ENCODE data around the gene DLD. TPM values are rescaled to one million over a fixed set of nuclear protein-coding genes. Genes with fewer than 3 reads are reported as not detected.
A peak's percentile ranks its signal among the peaks of the same experiment; 100 is the strongest.

The DLD gene
- total and polyA plus RNA-seq, 4 donors, result 48.8 to 69.4 (median 53.8) TPM

GRCh38 chr7:107943018-107943417 lies 52.0 kb downstream of the DLD start:
- no peak overlapping the region for H3K4me3 ChIP-seq (ENCODE audit: low read length in 2 of 2)
- intact Hi-C loops (cut with DNase I), result loop anchor here in 1 of 2 donors (5.0 kb wide), 1 partner anchor 59 kb away; the partner anchor contains the start of gene LAMB1
- H3K27me3 ChIP-seq (ENCODE audit: control insufficient read depth in 1 of 2, insufficient read depth in 2 of 2, low read length in 1 of 2), result no peaks in the 10 kb centered on the region
- peaks cover 5 to 6% of the 10 kb centered on the region in 2 donors for H3K4me1 ChIP-seq (ENCODE audit: control insufficient read depth in 1 of 2, insufficient read depth in 2 of 2, low read length in 2 of 2)
- no peaks in the 10 kb centered on the region for H3K9me3 ChIP-seq (ENCODE audit: control insufficient read depth, low read length)
- no peak overlapping the region for H3K27ac ChIP-seq (ENCODE audit: low read depth in 1 of 2, low read length in 2 of 2)
- WGBS, 2 donors, result 56 to 70% methylated on average over 4 of the region's 4 CpGs
- ATAC-seq (ENCODE audit: low FRiP score) (no peak), DNase-seq (no peak)
- no peaks in the 10 kb centered on the region for H3K36me3 ChIP-seq (ENCODE audit: control insufficient read depth in 1 of 2, insufficient read depth in 2 of 2, low read length in 1 of 2)

- H3K4me1 ChIP-seq (ENCODE audit: control insufficient read depth in 1 of 2, insufficient read depth in 2 of 2, low read length in 2 of 2), result peaks cover 0 to 2% of the 10 kb centered on the region in 2 donors
- intact Hi-C loops (cut with DNase I), result loop anchor here in 1 of 2 donors (5.0 kb wide), 1 partner anchor 58 kb away; the partner anchor contains the start of gene LAMB1
- no peaks in the 10 kb centered on the region for H3K36me3 ChIP-seq (ENCODE audit: control insufficient read depth in 1 of 2, insufficient read depth in 2 of 2, low read length in 1 of 2)
- H3K27ac ChIP-seq (ENCODE audit: low read depth in 1 of 2, low read length in 2 of 2), result no peak overlapping the region
- no peaks in the 10 kb centered on the region for H3K27me3 ChIP-seq (ENCODE audit: control insufficient read depth in 1 of 2, insufficient read depth in 2 of 2, low read length in 1 of 2)
- H3K9me3 ChIP-seq (ENCODE audit: control insufficient read depth, low read length), result no peaks in the 10 kb centered on the region
- ATAC-seq (ENCODE audit: low FRiP score) (no peak), DNase-seq (no peak)
- H3K4me3 ChIP-seq (ENCODE audit: low read length in 2 of 2), result no peak overlapping the region
- 90 to 91% methylated on average over 3 of the region's 3 CpGs for WGBS, 2 donors
Observed at GRCh38 chr7:107944411-107945169, 53.6 kb downstream of the DLD start.

- 91 to 92% methylated on average over 2 of the region's 2 CpGs for WGBS, 2 donors
- Histone ChIP-seq H3K36me3 (ENCODE audit: control insufficient read depth in 1 of 2, insufficient read depth in 2 of 2, low read length in 1 of 2) (no peaks in the 10 kb centered on the region), H3K4me1 (ENCODE audit: control insufficient read depth in 1 of 2, insufficient read depth in 2 of 2, low read length in 2 of 2) (peaks cover 0 to 2% of the 10 kb centered on the region in 2 donors), H3K4me3 (ENCODE audit: low read length in 2 of 2) (no peak overlapping the region), H3K27me3 (ENCODE audit: control insufficient read depth in 1 of 2, insufficient read depth in 2 of 2, low read length in 1 of 2) (no peaks in the 10 kb centered on the region), H3K9me3 (ENCODE audit: control insufficient read depth, low read length) (no peaks in the 10 kb centered on the region), H3K27ac (ENCODE audit: low read depth in 1 of 2, low read length in 2 of 2) (no peak overlapping the region)
- intact Hi-C loops (cut with DNase I), result no loop called here
- DNase-seq, result no peak
- no peak for ATAC-seq (ENCODE audit: low FRiP score)
Observed at GRCh38 chr7:107945332-107945731, 54.3 kb downstream of the DLD start.

GRCh38 chr7:107946451-107946850 lies 55.5 kb downstream of the DLD start:
- Histone ChIP-seq H3K4me3 (ENCODE audit: low read length in 2 of 2) (no peak overlapping the region), H3K9me3 (ENCODE audit: control insufficient read depth, low read length) (no peaks in the 10 kb centered on the region), H3K27me3 (ENCODE audit: control insufficient read depth in 1 of 2, insufficient read depth in 2 of 2, low read length in 1 of 2) (no peaks in the 10 kb centered on the region), H3K27ac (ENCODE audit: low read depth in 1 of 2, low read length in 2 of 2) (peak overlapping the region in 1 of 2 donors; percentile 56), H3K36me3 (ENCODE audit: control insufficient read depth in 1 of 2, insufficient read depth in 2 of 2, low read length in 1 of 2) (no peaks in the 10 kb centered on the region), H3K4me1 (ENCODE audit: control insufficient read depth in 1 of 2, insufficient read depth in 2 of 2, low read length in 2 of 2) (peaks cover 0 to 2% of the 10 kb centered on the region in 2 donors)
- intact Hi-C loops (cut with DNase I), result no loop called here
- ATAC-seq (ENCODE audit: low FRiP score) (no peak), DNase-seq (no peak)
- WGBS, 2 donors, result 2 to 10% methylated on average over 2 of the region's 2 CpGs

- H3K27ac ChIP-seq (ENCODE audit: low read depth in 1 of 2, low read length in 2 of 2), result peak overlapping the region in 1 of 2 donors; percentile 56
- no peaks in the 10 kb centered on the region for H3K9me3 ChIP-seq (ENCODE audit: control insufficient read depth, low read length)
- intact Hi-C loops (cut with DNase I), result no loop called here
- no peak overlapping the region for H3K4me3 ChIP-seq (ENCODE audit: low read length in 2 of 2)
- no peaks in the 10 kb centered on the region for H3K27me3 ChIP-seq (ENCODE audit: control insufficient read depth in 1 of 2, insufficient read depth in 2 of 2, low read length in 1 of 2)
- DNase-seq, result no peak
- no peaks in the 10 kb centered on the region for H3K36me3 ChIP-seq (ENCODE audit: control insufficient read depth in 1 of 2, insufficient read depth in 2 of 2, low read length in 1 of 2)
- H3K4me1 ChIP-seq (ENCODE audit: control insufficient read depth in 1 of 2, insufficient read depth in 2 of 2, low read length in 2 of 2), result peaks cover 0 to 2% of the 10 kb centered on the region in 2 donors
- whole genome bisulfite sequencing, 2 donors, result 78 to 81% methylated on average over 6 of the region's 6 CpGs
- ATAC-seq (ENCODE audit: low FRiP score), result no peak
Observed at GRCh38 chr7:107946881-107947280, 55.9 kb downstream of the DLD start.

- 26 to 39% methylated on average over 7 of the region's 7 CpGs for whole genome bisulfite sequencing, 2 donors
- DNase-seq (no peak), ATAC-seq (ENCODE audit: low FRiP score) (peak; percentile 42)
- Histone ChIP-seq H3K9me3 (ENCODE audit: control insufficient read depth, low read length) (no peaks in the 10 kb centered on the region), H3K27ac (ENCODE audit: low read depth in 1 of 2, low read length in 2 of 2) (peak overlapping the region; percentile 66 to 88), H3K27me3 (ENCODE audit: control insufficient read depth in 1 of 2, insufficient read depth in 2 of 2, low read length in 1 of 2) (no peaks in the 10 kb centered on the region), H3K36me3 (ENCODE audit: control insufficient read depth in 1 of 2, insufficient read depth in 2 of 2, low read length in 1 of 2) (no peaks in the 10 kb centered on the region), H3K4me3 (ENCODE audit: low read length in 2 of 2) (no peak overlapping the region), H3K4me1 (ENCODE audit: control insufficient read depth in 1 of 2, insufficient read depth in 2 of 2, low read length in 2 of 2) (peaks cover 2 to 6% of the 10 kb centered on the region in 2 donors)
- intact Hi-C loops (cut with DNase I), result no loop called here
Observed at GRCh38 chr7:107948645-107949442, 57.9 kb downstream of the DLD start.

- 26 to 51% methylated on average over 1 of the region's 1 CpG for WGBS, 2 donors
- no peak overlapping the region for H3K4me3 ChIP-seq (ENCODE audit: low read length in 2 of 2)
- peaks cover 2 to 6% of the 10 kb centered on the region in 2 donors for H3K4me1 ChIP-seq (ENCODE audit: control insufficient read depth in 1 of 2, insufficient read depth in 2 of 2, low read length in 2 of 2)
Observed at GRCh38 chr7:107949443-107949935, 58.5 kb downstream of the DLD start.

GRCh38 chr7:107951172-107951787 lies 60.3 kb downstream of the DLD start:
- intact Hi-C loops (cut with DNase I), result no loop called here
- Histone ChIP-seq H3K4me1 (ENCODE audit: control insufficient read depth in 1 of 2, insufficient read depth in 2 of 2, low read length in 2 of 2) (peaks cover 2 to 6% of the 10 kb centered on the region in 2 donors), H3K36me3 (ENCODE audit: control insufficient read depth in 1 of 2, insufficient read depth in 2 of 2, low read length in 1 of 2) (no peaks in the 10 kb centered on the region), H3K27ac (ENCODE audit: low read depth in 1 of 2, low read length in 2 of 2) (no peak overlapping the region), H3K27me3 (ENCODE audit: control insufficient read depth in 1 of 2, insufficient read depth in 2 of 2, low read length in 1 of 2) (no peaks in the 10 kb centered on the region), H3K4me3 (ENCODE audit: low read length in 2 of 2) (no peak overlapping the region), H3K9me3 (ENCODE audit: control insufficient read depth, low read length) (no peaks in the 10 kb centered on the region)
- no peak for DNase-seq
- 87 to 88% methylated on average over 14 of the region's 14 CpGs for WGBS, 2 donors
- no peak for ATAC-seq (ENCODE audit: low FRiP score)

More at GRCh38 chr7:107949443-107949935, 58.5 kb downstream of the DLD start:
- intact Hi-C loops (cut with DNase I), result no loop called here
- Histone ChIP-seq H3K36me3 (ENCODE audit: control insufficient read depth in 1 of 2, insufficient read depth in 2 of 2, low read length in 1 of 2) (no peaks in the 10 kb centered on the region), H3K9me3 (ENCODE audit: control insufficient read depth, low read length) (no peaks in the 10 kb centered on the region), H3K27me3 (ENCODE audit: control insufficient read depth in 1 of 2, insufficient read depth in 2 of 2, low read length in 1 of 2) (no peaks in the 10 kb centered on the region), H3K27ac (ENCODE audit: low read depth in 1 of 2, low read length in 2 of 2) (peak overlapping the region; percentile 66 to 88)
- no peak for ATAC-seq (ENCODE audit: low FRiP score)
- no peak for DNase-seq

Measured in aorta (tissue), 5 donors.